Measurements from ENCODE around the gene GNAS.
"Not testable (repeated sequence)": the region's sequence is repeated elsewhere in the genome, so short reads cannot be mapped to it uniquely, and the experiment has no call there.

Gene GNAS

DNA sequence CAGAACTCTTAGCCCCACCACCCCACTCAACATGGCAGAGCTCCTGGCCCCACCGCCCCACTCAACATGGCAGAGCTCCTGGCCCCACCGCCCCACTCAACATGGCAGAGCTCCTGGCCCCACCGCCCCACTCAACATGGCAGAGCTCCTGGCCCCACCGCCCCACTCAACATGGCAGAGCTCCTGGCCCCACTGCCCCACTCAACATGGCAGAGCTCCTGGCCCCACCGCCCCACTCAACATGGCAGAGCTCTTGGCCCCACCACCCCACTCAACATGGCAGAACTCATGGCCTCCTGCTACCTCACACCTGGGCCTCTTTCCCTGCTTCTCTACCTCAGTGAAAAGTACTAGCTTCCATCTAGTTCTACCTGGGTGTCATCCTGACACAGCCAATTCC is 23.7 kb upstream of the GNAS start:
- DNase-seq, result not testable (repeated sequence)

DNA sequence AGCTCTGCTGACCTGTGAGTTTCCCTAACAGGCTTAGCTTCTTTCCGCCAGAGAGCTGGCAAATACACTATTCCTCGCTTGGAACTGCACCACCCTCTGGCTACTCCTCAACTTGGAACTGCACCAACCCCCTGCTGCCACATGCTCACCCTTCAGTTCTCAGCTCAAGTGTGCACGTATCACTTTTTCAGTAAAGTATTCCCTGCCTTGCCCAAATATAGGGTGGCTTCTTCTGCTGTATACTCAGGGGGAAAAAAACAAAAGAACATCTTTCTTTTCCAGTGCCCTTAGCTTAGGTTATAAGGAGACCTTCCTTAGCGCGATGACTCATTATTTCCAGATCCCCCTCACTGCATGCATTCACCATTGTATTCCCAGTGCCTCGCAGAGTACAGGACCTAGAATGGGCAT is 23.0 kb upstream of the GNAS start:
- DNase-seq, result no peak

DNA sequence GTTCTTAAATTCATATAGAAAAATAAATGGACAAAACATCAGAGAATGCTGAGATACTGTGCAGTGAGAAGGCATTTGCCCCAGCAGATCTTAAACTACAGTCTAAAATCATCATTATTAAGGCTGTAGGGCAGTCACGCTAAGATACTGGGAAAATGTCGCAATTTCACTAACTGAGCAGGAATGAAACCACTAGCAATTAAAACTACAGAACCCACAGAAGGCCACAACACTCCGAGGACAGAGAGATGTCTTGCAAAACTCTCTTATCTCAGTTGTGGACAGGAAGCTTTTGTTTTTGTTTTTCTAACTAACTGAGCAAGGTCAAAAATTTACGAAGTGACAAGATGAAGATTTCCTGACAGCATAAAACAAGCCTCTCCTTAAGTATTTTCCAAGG is 20.1 kb upstream of the GNAS start:
- peak; percentile 56 for DNase-seq

DNA sequence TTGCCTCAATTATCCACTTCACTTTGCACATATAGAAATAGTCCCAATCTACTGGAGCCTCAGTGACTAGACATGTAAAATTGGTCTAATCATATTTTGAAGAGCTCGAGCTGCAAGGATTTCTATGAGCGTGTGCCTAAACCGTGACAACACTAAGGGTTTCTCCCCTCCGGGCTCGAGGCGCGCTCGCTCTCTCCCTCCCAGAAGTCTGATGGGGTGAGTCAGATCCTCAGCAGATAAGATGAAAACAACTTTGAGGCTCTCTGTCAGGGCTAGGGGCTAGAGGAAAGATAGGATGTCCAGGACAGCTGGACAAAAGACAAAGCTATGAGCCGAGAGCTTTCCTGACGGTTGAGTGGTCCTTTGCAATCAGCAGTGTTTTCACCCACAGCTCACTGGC is 18.6 kb upstream of the GNAS start:
- no peak for DNase-seq

DNA sequence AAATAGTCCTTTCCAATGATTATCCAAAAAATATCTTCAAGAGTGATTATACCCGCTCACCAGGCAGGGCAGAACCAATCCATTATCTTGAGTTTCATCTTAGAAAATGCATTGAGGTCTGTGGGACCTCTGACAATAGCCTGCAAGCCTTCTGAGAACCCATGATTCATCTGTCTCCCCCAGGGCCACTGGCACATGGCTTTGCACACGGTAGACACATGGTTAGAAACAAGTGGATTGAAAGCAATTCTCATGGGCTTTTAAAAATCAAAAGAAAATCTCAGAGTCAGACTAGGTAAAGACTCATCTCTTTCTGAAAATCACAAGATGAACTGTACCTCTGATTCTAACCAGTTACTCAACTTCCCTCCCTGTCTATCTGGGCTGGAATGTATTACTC is 17.3 kb upstream of the GNAS start:
- no peak for DNase-seq

DNA sequence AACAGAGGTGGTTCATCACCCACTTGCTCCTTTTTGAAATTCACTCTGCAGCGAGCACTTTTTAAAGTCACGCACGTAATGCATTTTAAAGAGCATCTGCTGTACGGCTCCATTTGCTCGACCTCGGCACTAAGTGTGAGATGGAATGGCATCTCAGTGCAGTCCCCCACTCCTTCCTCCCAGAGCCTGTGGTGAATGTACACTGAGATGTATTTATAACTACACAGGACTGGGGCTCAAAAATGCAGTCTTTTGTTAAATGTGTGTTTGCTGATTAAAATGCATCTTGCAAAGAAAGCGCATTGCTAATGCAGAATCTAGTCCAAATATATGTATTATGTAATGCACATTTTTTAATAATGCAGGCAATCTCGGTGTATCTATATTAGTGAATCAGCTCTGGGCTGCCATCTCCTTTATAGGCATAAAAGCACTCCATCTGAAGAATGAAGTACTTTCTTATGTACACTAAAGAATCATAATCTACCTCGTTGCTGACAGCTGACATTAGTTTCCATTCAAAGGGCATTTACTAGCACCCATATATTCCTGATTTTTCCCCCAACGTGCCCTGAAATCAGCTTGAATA is 15.8 kb upstream of the GNAS start:
- DNase-seq, result no peak

DNA sequence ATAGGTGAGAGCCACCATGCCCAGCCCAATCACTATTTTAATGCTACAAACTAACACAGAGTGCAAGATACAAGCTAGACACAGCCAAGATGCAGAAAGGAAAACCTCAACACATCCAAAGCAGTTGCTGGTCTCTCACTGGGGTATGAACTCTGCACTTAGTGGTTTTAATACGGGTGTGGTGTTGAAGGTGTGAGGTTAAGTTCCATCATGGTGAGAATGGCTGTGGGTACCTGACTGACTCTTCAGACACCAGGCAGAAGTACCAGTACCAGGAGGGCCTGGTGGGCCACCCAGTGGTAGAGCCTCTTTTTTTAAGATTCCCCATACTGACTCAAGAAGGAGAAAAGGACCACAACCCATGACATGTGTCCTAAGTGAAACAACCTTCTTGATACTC is 14.8 kb upstream of the GNAS start:
- no peak for DNase-seq

DNA sequence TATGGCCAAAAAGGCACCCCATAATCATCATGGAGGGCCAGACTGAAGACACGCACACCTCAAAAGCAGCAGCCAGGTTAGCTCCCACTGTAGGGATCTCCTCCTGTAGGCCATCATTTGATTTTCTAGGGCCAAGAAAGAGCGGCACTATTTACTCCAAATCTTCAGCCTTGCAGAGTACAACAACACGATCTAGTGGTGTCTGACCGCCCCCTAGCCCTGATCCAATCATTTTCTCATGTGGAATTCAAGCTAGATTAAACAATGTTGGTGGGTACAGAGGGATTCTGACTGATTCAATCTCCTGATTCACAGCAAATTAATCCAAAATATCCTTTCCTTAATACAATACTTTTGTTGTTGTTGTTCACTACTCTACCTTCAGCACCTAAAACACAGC is 14.3 kb upstream of the GNAS start:
- DNase-seq, result no peak

DNA sequence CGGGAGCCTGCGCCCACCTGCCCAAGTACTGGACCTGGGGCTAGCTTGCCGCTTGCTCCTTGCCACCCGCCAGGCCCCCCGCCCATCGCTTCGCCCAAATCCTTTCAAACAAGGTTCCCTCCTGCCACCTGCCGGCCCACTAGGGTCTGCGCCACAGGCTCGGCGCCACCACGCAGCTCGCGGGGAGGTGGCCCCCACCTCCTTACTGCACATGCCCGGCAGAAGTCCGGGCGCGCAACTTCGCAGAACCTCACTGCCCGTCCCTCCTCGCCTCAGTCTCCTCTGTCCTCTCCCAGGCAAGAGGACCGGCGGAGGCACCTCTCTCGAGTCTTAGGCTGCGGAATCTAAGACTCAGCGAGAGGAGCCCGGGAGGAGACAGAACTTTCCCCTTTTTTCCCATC is 13.0 kb upstream of the GNAS start:
- DNase-seq, result peak; percentile 32

DNA sequence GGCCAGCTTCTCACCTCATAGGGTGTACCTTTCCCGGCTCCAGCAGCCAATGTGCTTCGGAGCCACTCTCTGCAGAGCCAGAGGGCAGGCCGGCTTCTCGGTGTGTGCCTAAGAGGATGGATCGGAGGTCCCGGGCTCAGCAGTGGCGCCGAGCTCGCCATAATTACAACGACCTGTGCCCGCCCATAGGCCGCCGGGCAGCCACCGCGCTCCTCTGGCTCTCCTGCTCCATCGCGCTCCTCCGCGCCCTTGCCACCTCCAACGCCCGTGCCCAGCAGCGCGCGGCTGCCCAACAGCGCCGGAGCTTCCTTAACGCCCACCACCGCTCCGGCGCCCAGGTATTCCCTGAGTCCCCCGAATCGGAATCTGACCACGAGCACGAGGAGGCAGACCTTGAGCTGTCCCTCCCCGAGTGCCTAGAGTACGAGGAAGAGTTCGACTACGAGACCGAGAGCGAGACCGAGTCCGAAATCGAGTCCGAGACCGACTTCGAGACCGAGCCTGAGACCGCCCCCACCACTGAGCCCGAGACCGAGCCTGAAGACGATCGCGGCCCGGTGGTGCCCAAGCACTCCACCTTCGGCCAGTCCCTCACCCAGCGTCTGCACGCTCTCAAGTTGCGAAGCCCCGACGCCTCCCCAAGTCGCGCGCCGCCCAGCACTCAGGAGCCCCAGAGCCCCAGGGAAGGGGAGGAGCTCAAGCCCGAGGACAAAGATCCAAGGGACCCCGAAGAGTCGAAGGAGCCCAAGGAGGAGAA is 12.3 kb upstream of the GNAS start:
- no peak for DNase-seq

DNA sequence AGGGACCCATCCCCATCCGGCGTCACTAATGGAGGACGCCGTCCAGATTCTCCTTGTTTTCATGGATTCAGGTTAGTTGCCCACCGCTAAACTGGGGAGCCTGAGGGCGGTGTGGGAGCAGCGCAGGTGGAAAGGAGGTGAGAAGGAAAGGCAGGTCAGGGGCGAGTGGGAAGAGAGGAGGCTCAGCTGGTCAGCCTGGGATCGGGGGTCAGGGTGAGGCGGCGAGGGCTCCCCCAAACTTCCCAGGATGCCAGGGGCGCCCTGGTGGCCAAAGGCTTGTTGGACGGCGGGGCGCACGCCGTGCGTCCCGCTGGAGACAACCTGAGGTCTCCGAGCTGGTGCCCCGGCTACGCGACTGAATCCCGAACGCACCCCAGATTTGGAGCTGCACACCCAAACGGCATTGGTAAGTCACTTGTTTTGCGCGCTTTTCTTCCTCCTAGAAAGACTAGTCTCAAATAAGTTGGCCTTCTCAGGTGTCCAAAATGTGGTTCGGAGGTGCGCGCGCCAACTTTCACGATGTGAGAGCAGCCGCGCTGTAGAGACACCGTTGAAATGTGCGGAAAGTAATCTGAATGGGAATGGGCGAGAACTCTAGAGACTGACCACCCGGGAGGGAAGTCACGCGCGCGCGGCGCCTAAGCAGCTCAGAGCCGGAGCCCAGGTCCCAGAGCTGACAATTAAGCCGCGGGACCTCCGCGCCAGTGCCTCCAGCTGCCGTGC is 11.5 kb upstream of the GNAS start:
- DNase-seq, result no peak

DNA sequence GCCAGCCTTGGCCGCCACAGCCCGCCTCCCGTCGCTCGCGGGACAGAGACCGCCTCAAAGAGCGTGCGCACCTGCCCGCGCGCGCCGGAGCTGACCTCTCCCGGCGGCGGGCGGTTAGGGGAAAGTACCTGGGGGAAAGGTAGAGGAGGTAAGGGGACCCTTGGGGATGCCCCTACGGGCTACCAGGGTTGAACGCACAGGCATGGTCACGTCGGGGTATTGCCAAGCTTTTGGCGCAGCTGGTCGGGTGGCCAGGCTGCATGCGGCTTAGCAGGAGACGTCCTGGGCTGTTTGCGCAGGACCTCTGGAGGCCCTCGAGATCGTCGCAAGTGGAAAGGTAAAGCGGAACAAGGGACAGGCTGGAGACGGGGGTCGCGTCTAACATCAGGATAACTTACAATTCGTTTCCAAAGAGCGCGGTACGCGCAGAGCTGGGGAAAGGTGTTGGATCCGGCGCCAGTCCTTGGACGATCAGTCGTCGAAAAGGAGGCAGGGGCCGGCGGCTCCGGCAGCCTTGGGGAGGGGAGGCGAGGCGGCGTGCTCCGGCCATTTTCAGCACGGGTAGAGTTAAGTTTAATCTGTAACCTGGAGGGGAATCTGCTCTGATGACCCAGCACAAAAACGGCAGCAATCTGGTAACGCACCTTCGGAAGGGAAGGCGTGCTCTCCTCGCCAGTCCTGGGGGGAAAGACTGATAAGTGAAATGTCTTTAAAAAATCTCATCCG is 10.8 kb upstream of the GNAS start:
- DNase-seq, result no peak

DNA sequence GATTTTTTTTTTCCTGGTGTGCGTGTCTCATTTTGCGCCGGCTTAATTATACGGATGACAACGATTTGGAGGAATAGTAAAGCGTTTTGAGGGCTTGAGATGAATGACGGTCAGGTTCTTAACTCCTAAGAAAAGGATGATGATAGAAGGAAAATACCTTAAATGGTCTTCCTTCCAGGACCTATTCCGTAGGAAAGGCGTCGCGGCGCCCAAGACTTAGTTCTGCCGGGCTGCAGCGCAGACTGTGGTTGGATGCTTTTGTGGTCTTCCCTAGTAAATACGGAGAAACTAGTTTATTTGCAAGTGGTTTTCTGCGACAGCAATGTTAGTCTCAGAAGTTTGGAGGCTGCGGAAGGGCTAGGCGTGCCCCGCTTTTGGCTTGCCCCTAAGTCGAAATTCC is 10.2 kb upstream of the GNAS start:
- no peak for DNase-seq

DNA sequence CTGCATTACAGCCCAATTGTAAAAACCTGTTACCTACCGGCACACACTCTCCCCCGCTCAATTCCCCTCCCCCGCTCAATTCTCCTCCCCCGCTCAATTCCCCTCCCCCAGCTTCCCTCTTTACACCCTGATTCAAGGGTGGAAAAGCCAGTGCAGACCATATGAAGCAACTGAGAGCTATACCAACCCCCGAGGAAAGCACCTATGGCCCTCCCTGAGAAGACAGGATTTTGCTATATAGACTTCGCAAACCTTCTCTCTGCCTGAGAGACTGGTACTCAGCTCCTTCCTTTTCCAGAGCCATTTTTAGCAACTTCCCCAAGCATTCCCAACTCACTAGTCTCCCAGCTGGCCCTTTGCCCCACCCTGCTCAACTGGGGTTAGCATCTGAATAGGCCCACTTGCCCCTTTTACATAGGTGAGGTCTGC is 9.4 kb upstream of the GNAS start:
- DNase-seq, result no peak

DNA sequence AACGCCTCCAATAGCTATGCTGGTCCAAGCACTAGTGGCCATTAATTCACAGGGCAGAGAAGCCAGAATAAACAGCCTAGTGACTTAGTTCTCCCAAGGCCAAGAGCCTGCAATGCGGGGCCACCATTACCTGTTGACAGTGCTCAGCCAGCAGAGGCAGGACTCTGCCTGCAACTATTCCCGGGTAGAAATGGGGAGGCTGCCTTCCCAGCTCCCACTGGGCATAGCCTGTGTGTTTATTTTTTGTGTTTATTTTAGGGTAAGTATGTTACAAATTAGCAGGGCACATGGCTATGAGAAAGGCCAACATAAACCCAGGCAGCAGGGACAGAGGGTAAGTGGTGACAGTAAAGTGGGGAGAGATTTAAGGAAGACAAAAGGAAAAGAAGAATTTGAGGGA is 6.8 kb upstream of the GNAS start:
- DNase-seq, result no peak

DNA sequence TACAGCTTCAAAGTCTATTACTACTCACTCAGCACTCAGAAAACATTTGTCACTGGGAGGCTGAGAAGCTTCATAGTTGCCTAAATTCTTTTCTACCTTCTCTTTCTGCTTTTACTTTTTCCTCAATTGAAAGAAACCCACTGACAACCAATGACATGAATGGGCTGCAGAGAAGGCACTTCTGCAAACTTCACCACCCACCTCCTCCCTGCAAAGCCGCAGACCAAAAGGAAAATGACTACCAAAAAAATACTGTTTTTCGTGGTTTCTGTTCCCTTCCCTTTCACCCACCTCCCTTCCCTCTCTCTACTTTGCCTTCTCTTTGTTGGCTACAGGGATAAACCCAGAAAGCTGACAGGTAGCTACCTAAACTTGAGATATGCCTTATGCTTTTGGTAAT is 5.1 kb upstream of the GNAS start:
- peak; percentile 35 for DNase-seq

DNA sequence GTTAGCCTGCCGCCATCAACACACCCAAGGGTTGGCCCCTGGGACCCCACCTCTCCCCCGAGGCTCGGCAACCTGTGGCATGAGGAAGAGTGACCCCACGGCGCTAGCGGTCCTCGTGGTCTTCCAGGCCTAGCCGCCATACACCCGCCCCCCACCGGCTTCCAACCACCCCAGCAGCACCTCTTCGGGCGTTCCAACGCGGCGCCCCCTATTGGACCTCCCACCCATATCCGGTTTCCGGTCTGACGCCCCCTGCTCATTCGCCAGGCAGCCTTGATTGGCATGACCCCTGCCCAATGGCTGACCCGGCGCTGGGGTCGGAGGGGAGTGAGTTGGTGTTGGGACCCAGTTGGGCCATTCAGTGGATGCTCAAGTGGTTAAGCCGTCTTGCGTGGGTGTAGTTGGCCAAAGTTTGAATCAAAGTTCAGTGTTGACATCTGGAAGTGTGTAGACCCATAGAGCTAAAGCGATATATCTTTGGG is 1.8 kb upstream of the GNAS start, which contains the start of gene GNAS-AS1:
Gene GNAS-AS1, minus strand, starts transcription at position 210 of the 482 bp plus-strand sequence.
- DNase-seq, result peak; percentile 66

DNA sequence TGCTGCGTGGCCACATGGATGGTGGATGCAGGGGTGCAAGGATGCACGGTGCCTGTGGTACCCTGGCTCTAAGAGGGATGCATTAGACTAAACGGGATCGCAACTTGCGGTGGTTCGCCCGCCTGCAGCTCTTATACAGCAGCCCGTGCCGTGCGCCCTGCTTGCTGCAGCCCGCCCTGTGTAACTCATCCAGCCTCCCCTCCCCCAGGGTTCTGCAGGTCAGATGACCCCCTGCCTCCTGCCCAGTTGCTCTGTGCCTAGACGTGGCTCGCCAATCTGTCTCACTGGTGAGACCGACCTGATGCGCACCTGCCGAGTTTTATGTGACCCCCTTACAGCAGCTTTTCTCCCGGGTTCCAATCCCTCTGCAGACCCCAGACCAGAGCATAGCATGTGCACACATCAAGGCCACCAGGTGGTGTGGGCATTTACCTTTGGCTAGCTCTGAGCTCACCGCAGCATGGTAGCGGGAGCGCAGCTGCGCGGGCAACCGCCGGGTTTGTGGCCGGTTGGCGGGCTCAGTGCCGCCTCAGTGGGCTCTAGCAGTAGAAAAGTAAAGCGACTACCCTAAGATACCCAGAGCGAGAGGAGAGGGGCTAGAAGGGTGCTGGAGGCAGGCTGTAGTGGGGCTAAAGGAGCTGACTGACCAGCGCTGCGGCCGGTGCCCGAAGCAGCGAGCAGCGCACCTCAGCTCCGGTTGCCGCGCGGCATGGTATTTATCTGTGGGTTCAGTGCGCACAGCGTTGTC is 1.1 kb upstream of the GNAS start:
- no peak for DNase-seq

DNA sequence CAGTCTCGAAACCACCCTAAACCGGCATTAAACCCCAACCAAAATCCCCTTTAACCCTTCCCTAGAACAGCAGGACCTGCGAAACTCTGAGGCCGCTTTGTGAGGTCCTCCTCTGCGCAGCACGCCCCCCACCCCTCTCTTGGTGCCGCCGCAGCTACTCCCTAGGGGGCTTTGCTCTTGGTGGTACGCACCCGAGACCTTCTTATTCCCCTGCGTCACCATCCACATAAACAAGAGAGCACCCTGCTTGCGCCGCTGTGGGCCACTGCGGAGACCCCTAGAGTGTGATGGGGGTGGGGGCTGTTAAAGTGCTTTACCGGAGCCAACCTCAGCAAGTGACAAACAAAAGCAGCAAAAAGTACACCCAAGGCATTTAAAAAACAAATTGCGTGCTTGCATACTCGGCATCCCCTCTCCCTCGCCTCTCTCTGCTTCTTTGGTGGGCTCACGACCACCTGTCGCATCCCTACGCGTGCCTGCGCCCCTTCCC is 502 bp upstream of the GNAS start:
- no peak for DNase-seq

DNA sequence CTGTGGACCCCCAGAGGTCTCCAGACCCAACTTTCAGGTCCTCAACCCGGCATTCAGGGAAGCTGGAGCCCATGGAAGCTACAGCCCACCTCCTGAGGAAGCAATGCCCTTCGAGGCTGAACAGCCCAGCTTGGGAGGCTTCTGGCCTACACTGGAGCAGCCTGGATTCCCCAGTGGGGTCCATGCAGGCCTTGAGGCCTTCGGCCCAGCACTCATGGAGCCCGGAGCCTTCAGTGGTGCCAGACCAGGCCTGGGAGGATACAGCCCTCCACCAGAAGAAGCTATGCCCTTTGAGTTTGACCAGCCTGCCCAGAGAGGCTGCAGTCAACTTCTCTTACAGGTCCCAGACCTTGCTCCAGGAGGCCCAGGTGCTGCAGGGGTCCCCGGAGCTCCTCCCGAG is 950 bp downstream of the GNAS start:
- DNase-seq, result no peak

DNA sequence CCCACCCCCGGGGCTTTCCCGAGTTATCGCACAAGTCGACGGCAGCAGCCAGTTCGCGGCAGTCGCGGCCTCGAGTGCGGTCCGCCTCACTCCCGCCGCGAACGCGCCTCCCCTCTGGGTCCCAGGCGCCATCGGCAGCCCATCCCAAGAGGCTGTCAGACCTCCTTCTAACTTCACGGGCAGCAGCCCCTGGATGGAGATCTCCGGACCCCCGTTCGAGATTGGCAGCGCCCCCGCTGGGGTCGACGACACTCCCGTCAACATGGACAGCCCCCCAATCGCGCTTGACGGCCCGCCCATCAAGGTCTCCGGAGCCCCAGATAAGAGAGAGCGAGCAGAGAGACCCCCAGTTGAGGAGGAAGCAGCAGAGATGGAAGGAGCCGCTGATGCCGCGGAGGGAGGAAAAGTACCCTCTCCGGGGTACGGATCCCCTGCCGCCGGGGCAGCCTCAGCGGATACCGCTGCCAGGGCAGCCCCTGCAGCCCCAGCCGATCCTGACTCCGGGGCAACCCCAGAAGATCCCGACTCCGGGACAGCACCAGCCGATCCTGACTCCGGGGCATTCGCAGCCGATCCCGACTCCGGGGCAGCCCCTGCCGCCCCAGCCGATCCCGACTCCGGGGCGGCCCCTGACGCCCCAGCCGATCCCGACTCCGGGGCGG is 1.6 kb downstream of the GNAS start:
- no peak for DNase-seq
